Measurements from ENCODE around the gene GPI. TPM values are rescaled to one million over a fixed set of nuclear protein-coding genes. Genes with fewer than 3 reads are reported as not detected.

GPI gene
- total RNA-seq, 1 experiment from 2014 or later = 329 TPM

- TF ChIP-seq CTCF (IDR thresholded peaks at IDR 0.05; ENCODE audit: insufficient read depth in 1 of 2, low read depth in 1 of 2, low read length in 1 of 2, severe bottlenecking in 1 of 2, unreplicated experiment in 1 of 2) = no peak
- no peaks in the 10 kb centered on the region for H3K9me3 ChIP-seq
- H3K9me3 Mint-ChIP-seq (ENCODE audit: unreplicated experiment) = no peaks in the 10 kb centered on the region
- peaks cover 2% of the 10 kb centered on the region; the same call in 1 of the 2 replicates for H3K36me3 ChIP-seq (ENCODE audit: control insufficient read depth, insufficient read depth, low read length)
- H3K36me3 Mint-ChIP-seq (ENCODE audit: insufficient read depth, unreplicated experiment) = peaks cover 98% of the 10 kb centered on the region
- no peaks in the 10 kb centered on the region for H3K27me3 ChIP-seq (replicated peaks; ENCODE audit: control insufficient read depth, insufficient read depth, low read length)
- H3K27ac Mint-ChIP-seq (ENCODE audit: unreplicated experiment) = no peak overlapping the region
- POLR2A ChIA-PET = no interaction called here
- H3K4me1 ChIP-seq = peaks cover 11% of the 10 kb centered on the region; the same call in 1 of the 2 replicates
- H3K4me1 Mint-ChIP-seq (ENCODE audit: low read depth, unreplicated experiment) = peaks cover 6% of the 10 kb centered on the region
- CTCF ChIA-PET = no interaction called here
- DNase-seq = no peak
- no TSS peak for BruUV-seq (replicated peaks)
- intact Hi-C loops (cut with micrococcal nuclease; ENCODE audit: unreplicated experiment) = no loop called here
- no peak overlapping the region for H3K4me3 ChIP-seq (ENCODE audit: low read depth, low read length)
- H3K27me3 Mint-ChIP-seq (ENCODE audit: insufficient read depth, unreplicated experiment) = no peaks in the 10 kb centered on the region
- H3K4me3 Mint-ChIP-seq (ENCODE audit: unreplicated experiment) = no peak overlapping the region
These were observed 83.2 kb downstream of the GPI start for GRCh38 chr19:34448191-34448590.

Other genes with a start within 250 kb of the GPI start
- gene LSM14A, start 192.7 kb upstream of the GPI start, total RNA-seq (2022) = 228 and 233 TPM in 2 replicates
- gene GARRE1, start 110.6 kb upstream of the GPI start, total RNA-seq (2022) = 20.2 and 20.7 TPM in 2 replicates
- 33.2 and 40.2 TPM in 2 replicates for gene PDCD2L, start 39.2 kb downstream of the GPI start, total RNA-seq (2022)
- 180 and 201 TPM in 2 replicates for gene UBA2, start 63.2 kb downstream of the GPI start, total RNA-seq (2022)
- gene WTIP, start 116.6 kb downstream of the GPI start, total RNA-seq (2022) = 53.3 and 58.0 TPM in 2 replicates